IMR-90 (cell line): Measurements from ENCODE around the gene FGF2.

Experiments
- RAD21 ChIP-seq: IDR thresholded peaks from 2 replicates; pipeline ENCODE4 v1.6.1; 2012; ENCODE audit warnings: low read length, improper control_type of control experiment
- TF ChIP-seq, protein P1 (sequence below): fragments of 150-350 bp; IDR thresholded peaks from 2 replicates; pipeline ENCODE4 v1.6.1; 2016; ENCODE audit warnings: low read depth, mild to moderate bottlenecking, low read length, moderate library complexity, borderline replicate concordance
- TF ChIP-seq, protein P2 (sequence below): conservative IDR thresholded peaks from 2 replicates; pipeline ENCODE4 v1.5.1; 2012; ENCODE audit warnings: mild to moderate bottlenecking, low read depth, low read length, improper control_type of control experiment

DNA sequence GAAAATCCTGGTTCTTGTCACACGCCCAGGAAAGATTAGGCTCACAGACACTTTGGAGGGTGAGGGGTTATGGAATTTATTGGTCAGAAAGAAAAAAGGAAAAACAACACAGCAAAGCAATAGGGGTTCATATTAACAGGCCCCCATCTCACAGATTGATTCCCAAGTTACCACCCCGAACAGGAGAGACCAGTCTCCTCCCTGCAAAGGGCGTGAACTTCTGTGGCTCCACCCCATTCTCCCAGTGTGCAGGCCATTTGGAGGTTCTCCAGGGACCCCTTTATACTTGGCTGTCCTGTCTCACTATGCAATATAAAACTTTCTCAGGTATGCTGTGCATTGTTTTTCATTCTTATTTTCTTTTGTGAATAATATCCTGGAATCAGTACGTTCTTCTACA lies 7.4 kb downstream of the FGF2 start:
- TF ChIP-seq, protein P1, sequence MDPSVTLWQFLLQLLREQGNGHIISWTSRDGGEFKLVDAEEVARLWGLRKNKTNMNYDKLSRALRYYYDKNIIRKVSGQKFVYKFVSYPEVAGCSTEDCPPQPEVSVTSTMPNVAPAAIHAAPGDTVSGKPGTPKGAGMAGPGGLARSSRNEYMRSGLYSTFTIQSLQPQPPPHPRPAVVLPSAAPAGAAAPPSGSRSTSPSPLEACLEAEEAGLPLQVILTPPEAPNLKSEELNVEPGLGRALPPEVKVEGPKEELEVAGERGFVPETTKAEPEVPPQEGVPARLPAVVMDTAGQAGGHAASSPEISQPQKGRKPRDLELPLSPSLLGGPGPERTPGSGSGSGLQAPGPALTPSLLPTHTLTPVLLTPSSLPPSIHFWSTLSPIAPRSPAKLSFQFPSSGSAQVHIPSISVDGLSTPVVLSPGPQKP: no peak
- TF ChIP-seq, protein P2, sequence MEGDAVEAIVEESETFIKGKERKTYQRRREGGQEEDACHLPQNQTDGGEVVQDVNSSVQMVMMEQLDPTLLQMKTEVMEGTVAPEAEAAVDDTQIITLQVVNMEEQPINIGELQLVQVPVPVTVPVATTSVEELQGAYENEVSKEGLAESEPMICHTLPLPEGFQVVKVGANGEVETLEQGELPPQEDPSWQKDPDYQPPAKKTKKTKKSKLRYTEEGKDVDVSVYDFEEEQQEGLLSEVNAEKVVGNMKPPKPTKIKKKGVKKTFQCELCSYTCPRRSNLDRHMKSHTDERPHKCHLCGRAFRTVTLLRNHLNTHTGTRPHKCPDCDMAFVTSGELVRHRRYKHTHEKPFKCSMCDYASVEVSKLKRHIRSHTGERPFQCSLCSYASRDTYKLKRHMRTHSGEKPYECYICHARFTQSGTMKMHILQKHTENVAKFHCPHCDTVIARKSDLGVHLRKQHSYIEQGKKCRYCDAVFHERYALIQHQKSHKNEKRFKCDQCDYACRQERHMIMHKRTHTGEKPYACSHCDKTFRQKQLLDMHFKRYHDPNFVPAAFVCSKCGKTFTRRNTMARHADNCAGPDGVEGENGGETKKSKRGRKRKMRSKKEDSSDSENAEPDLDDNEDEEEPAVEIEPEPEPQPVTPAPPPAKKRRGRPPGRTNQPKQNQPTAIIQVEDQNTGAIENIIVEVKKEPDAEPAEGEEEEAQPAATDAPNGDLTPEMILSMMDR: no peak
- TF ChIP-seq RAD21: no peak
